Right lobe of liver (tissue), 6 donors: ENCODE results near the gene CR1L. TPM values are rescaled to one million over a fixed set of nuclear protein-coding genes. Genes with fewer than 3 reads are reported as not detected.

Experiments
- ATAC-seq, 4 donors: fragments of 200-7000 bp; cut with Tn5 transposase; one replicate each; pipeline ENCODE4 v1.9.1; 2020; ENCODE audit warnings: mild to moderate bottlenecking in 4 of 4, moderate library complexity in 4 of 4
- DNase-seq, 3 donors: peaks; one replicate each; pipeline ENCODE4 v3.0.0-alpha.2; 2020
- H3K27ac ChIP-seq, 3 donors: fragments of 200-600 bp; one replicate each; pipeline ENCODE4 v1.8.0; 2022
- H3K27me3 ChIP-seq, 2 donors: fragments of 200-600 bp; one replicate each; pipeline ENCODE4 v1.8.0; 2022
- H3K36me3 ChIP-seq, 4 donors: fragments of 200-600 bp; sonication (generic) in 1 of 4; one replicate each; pipeline versions ENCODE4 v1.5.1 to v1.8.0; 2017 to 2022; ENCODE audit warnings: control low read depth in 1 of 4
- H3K4me1 ChIP-seq, 4 donors: fragments of 200-600 bp; sonication (generic) in 1 of 4; one replicate each; pipeline versions ENCODE4 v1.5.1 to v1.8.0; 2017 to 2022; ENCODE audit warnings: control low read depth in 1 of 4
- H3K4me3 ChIP-seq, 3 donors: fragments of 200-600 bp; one replicate each; pipeline ENCODE4 v1.8.0; 2022
- H3K9me3 ChIP-seq, 4 donors: fragments of 200-600 bp; sonication (generic) in 1 of 4; one replicate each; pipeline versions ENCODE4 v1.5.1 to v1.8.0; 2017 to 2022; ENCODE audit warnings: control low read depth in 1 of 4
- POLR2A ChIP-seq: fragments of 450-650 bp; IDR thresholded peaks from one replicate; pipeline ENCODE4 v1.6.1; 2017; ENCODE audit warnings: antibody characterized with exemption, mild to moderate bottlenecking
- WGBS: methylation state at CpG from one replicate; pipeline ENCODE4 v1.1.6; 2018; ENCODE audit warnings: low coverage, low lambda C conversion rate; ENCODE audit not compliant: insufficient coverage; ENCODE audit errors: missing lambda C conversion rate; 5-methylcytosine and 5-hydroxymethylcytosine counted together
- intact Hi-C, 2 donors: fragments of 100-400 bp; cut with DNase I; formaldehyde crosslinking; loops; one replicate each; pipeline versions ENCODE4 v1.11.2 to v1.14.1; 2022
- total RNA-seq, 6 experiments: library from RNA; depleted of rRNA in 2 of 6; stranded (reverse); fragments of >200 nt in 2 of 6; fragmentation: NEBNext Ultra II Directional in 3 of 6; extraction: Animal tissue kit (Norgen Biotek cat#: 25700) in 3 of 6; gene quantifications; one replicate each; pipeline versions ENCODE4 v1.1.0 to v1.2.4, GENCODE V29; 2016 to 2023
- TF ChIP-seq, protein P1 (sequence below), 4 donors: fragments of 200-600 bp in 3 of 4; fragments of 450-650 bp in 1 of 4; IDR thresholded peaks; one replicate each; pipeline versions ENCODE4 v1.5.1 to v1.8.0; 2016 to 2022; ENCODE audit warnings: antibody characterized with exemption in 4 of 4, mild to moderate bottlenecking in 2 of 4
- donor health status: DM: no; HTN: yes; CAD: no.
- donor health status: DM: no; HTN: no; CAD: no.
- donor health status: DM: no; HTN: no; CAD: no.
- donor health status: DM: no; HTN: yes; CAD: no.
- donor health status: DM: no; HTN: yes; CAD: no.

The CR1L gene
- total RNA-seq, 6 experiments from 2014 or later, result 0.12 to 1.2 (median 0.49) TPM; not detected in 1

DNA sequence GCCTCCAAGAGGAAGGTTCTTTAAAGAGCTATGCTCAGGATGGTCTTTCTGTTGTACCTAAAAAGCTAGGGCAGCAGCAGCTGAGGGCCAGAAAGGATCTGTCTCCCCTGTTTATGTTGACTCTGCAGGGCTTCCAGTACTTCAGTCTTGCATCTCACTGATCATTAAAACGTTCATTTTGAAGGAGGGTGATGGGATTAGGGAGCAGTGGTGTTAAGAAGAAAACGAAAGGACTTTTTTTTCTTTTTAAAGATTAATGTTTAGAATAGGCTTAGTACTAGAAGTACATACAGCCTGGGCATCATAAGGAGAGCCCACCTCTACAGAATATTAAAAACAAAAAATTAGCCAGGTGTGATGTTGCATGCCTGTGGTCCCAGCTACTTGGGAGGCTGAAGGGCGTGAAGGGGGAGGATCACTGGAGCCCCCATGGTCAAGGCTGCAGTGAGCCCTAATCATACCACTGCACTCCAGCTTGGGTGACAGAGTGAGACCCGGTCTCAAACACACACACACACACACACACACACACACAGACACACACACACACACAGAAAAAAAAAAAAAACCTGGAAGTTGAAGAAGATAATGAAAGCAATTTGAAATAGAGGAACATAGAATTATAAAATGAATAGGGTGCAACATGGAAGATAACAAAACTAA is 2.9 kb downstream of the CR1L start:
- 43% methylated on average over 4 of the region's 4 CpGs for WGBS
- no peak overlapping the region for H3K4me3 ChIP-seq
- intact Hi-C loops, result no loop called here
- no peaks in the 10 kb centered on the region for H3K36me3 ChIP-seq
- H3K4me1 ChIP-seq, result peaks cover 0 to 5% (median 0%) of the 10 kb centered on the region in 4 donors
- no peak overlapping the region for H3K27ac ChIP-seq
- TF ChIP-seq, protein P1, sequence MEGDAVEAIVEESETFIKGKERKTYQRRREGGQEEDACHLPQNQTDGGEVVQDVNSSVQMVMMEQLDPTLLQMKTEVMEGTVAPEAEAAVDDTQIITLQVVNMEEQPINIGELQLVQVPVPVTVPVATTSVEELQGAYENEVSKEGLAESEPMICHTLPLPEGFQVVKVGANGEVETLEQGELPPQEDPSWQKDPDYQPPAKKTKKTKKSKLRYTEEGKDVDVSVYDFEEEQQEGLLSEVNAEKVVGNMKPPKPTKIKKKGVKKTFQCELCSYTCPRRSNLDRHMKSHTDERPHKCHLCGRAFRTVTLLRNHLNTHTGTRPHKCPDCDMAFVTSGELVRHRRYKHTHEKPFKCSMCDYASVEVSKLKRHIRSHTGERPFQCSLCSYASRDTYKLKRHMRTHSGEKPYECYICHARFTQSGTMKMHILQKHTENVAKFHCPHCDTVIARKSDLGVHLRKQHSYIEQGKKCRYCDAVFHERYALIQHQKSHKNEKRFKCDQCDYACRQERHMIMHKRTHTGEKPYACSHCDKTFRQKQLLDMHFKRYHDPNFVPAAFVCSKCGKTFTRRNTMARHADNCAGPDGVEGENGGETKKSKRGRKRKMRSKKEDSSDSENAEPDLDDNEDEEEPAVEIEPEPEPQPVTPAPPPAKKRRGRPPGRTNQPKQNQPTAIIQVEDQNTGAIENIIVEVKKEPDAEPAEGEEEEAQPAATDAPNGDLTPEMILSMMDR (IDR thresholded peaks at IDR 0.05), result no peak
- no peak for TF ChIP-seq POLR2A
- H3K9me3 ChIP-seq, result no peaks in the 10 kb centered on the region
- ATAC-seq (no peak), DNase-seq (no peak)
- H3K27me3 ChIP-seq, result no peaks in the 10 kb centered on the region

DNA sequence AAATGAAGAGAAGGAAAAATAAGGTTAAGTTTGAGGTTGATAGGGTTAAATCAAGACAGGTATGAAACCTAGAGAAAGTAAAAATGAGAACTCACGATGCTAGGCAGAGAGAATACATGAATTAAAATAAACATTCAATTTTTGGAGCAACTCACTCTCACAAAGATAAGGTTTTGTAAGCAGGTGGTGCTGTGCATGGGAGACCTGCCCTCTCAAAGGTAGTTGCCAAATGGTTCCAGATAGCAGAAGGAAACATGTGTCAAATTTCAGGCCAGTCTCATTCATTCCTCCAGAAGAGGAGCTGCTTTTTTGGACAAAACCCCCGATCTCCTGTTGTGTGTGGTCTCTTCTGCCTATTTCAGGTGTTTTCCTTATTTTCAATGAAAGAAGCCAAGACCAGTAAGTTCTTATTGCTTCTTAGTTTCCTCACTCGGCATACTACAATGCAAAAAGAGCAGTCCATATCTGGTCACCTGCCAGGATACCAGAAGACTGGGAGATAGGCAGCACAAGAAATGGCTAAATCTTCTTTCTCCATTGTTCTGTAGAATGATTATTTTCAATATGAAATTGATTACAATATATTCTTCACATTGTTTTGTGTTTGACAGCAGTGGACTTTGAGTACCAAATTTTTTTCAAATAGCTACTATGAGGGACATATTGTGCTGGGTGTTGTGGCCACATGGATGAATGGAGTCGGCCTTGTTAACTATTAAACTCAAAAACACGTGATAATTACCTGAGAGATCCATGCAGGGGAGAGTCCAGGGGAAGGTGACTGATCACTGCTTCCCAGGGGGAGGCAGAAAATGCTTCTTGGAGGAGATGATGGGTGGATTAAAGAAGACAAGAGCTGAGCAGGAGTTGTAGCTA is 3.6 kb downstream of the CR1L start:
- Histone ChIP-seq H3K27ac (no peak overlapping the region), H3K36me3 (no peaks in the 10 kb centered on the region), H3K9me3 (no peaks in the 10 kb centered on the region), H3K27me3 (no peaks in the 10 kb centered on the region), H3K4me3 (no peak overlapping the region), H3K4me1 (peaks cover 0 to 5% (median 0%) of the 10 kb centered on the region in 4 donors)
- intact Hi-C loops, result no loop called here
- ATAC-seq (no peak), DNase-seq (no peak)
- no peak for TF ChIP-seq POLR2A
- TF ChIP-seq, protein P1 (IDR thresholded peaks at IDR 0.05), result no peak
- WGBS, result 27% methylated on average over 5 of the region's 5 CpGs

DNA sequence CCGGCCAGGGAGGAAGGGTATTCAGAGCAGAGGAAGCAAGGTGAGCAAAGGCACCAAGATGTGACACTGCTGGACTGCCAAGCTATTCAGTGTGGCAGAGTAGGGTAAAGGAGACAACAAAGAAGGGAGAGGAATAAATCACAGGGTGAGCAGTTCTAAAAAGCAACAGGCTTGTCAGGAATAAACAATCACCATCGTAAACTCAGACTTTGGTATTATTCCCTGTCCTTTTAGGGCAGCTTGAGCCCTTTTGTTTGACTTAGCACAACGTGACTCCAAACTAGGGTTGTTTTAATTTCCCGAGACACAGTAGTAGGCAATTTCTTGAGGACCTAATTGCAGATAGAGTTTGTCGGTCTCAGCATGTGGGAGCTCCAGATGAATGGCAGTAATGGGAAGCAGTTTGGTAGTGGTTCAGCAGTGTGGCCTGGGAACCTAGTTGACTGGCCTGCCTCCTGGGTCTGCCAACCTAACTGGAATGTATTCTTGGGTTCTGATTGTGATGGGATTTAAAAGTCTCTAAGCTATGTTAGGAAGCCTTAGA is 4.3 kb downstream of the CR1L start:
- TF ChIP-seq, protein P1 (IDR thresholded peaks at IDR 0.05), result no peak
- TF ChIP-seq POLR2A, result no peak
- 67% methylated on average over 5 of the region's 5 CpGs for WGBS
- peaks cover 0 to 5% (median 0%) of the 10 kb centered on the region in 4 donors for H3K4me1 ChIP-seq
- DNase-seq, result no peak
- ATAC-seq, result no peak
- no peaks in the 10 kb centered on the region for H3K36me3 ChIP-seq
- no peak overlapping the region for H3K4me3 ChIP-seq
- H3K27me3 ChIP-seq, result no peaks in the 10 kb centered on the region
- no peak overlapping the region for H3K27ac ChIP-seq
- H3K9me3 ChIP-seq, result no peaks in the 10 kb centered on the region
- intact Hi-C loops, result no loop called here

DNA sequence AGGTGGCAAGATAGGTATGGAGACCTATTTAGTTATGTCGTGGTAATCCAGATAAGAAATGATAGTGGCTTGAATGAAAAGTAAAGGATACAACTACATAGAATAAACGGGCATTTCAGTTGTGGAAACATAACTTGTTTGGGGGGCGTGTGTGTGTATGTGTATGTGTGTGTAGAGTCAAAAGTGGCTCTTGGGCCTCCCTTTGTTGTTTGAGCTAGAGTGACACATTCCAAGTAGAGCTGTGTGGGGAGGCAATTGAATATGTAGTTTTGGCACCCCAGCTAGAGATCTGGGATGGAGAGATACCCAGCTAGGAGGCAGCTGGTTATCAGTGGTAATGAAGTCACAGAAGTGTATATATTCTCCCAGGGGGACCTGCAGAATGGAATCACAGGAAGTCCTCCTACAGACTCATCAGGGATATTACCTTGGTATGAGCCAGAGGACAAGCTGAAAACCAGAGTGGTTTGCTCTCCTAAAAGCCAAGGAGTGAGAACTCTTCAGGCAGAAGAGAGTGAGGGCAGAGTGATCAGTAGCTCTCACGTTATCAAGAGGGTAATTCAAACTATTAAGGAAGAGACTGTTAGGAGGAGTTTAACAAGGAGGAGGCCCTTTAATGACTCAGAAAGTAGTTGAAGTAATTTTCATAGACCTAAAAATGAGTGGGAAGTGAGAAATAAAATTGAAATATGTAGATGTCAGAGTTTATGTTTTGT is 5.1 kb downstream of the CR1L start:
- 75% methylated on average over 4 of the region's 4 CpGs for WGBS
- Histone ChIP-seq H3K4me3 (no peak overlapping the region), H3K27ac (no peak overlapping the region), H3K4me1 (no peaks in the 10 kb centered on the region), H3K36me3 (no peaks in the 10 kb centered on the region), H3K9me3 (no peaks in the 10 kb centered on the region), H3K27me3 (no peaks in the 10 kb centered on the region)
- ATAC-seq (no peak), DNase-seq (no peak)
- intact Hi-C loops, result no loop called here
- no peak for TF ChIP-seq POLR2A
- TF ChIP-seq, protein P1 (IDR thresholded peaks at IDR 0.05), result no peak
